IMR-90 (cell line): ENCODE data around the gene PITPNM3.

Experiments used
- BHLHE40 ChIP-seq: fragments of 150-350 bp; IDR thresholded peaks from 2 replicates; pipeline ENCODE4 v1.6.1; 2016; ENCODE audit warnings: mild to moderate bottlenecking, low read depth, low read length
- CEBPB ChIP-seq: IDR thresholded peaks from 2 replicates; pipeline ENCODE4 v1.6.1; 2012; ENCODE audit warnings: low read depth, low read length, improper control_type of control experiment
- CTCF ChIP-seq: conservative IDR thresholded peaks from 2 replicates; pipeline ENCODE4 v1.5.1; 2012; ENCODE audit warnings: mild to moderate bottlenecking, low read depth, low read length, improper control_type of control experiment
- ELK1 ChIP-seq: fragments of 150-350 bp; IDR thresholded peaks from 2 replicates; pipeline ENCODE4 v1.6.1; 2016; ENCODE audit warnings: low read depth, mild to moderate bottlenecking, low read length, moderate library complexity, borderline replicate concordance
- MAZ ChIP-seq: IDR thresholded peaks from 2 replicates; pipeline ENCODE4 v1.6.1; 2012; ENCODE audit warnings: low read depth, mild to moderate bottlenecking, low read length, improper control_type of control experiment, moderate library complexity, borderline replicate concordance
- MXI1 ChIP-seq: IDR thresholded peaks from 2 replicates; pipeline ENCODE4 v1.6.1; 2012; ENCODE audit warnings: low read depth, mild to moderate bottlenecking, low read length, moderate library complexity, borderline replicate concordance
- POLR2A ChIP-seq: IDR thresholded peaks from 2 replicates; pipeline ENCODE4 v1.6.1; 2012; ENCODE audit warnings: mild to moderate bottlenecking, low read depth, low read length
- RAD21 ChIP-seq: IDR thresholded peaks from 2 replicates; pipeline ENCODE4 v1.6.1; 2012; ENCODE audit warnings: low read length, improper control_type of control experiment
- RFX5 ChIP-seq: IDR thresholded peaks from 2 replicates; pipeline ENCODE4 v1.8.0; 2012; ENCODE audit warnings: low read depth, mild to moderate bottlenecking, low read length, moderate library complexity
- SMC3 ChIP-seq: fragments of 150-350 bp; IDR thresholded peaks from 2 replicates; pipeline ENCODE4 v1.6.1; 2016; ENCODE audit warnings: low read depth, mild to moderate bottlenecking, antibody characterized with exemption, low read length, moderate library complexity
- USF2 ChIP-seq: fragments of 150-350 bp; IDR thresholded peaks from 2 replicates; pipeline ENCODE4 v1.6.1; 2017; ENCODE audit warnings: mild to moderate bottlenecking, antibody characterized with exemption, low read length, low read depth

- TF ChIP-seq ELK1 (no peak), CTCF (no peak), SMC3 (no peak), POLR2A (no peak), USF2 (no peak), BHLHE40 (no peak), RFX5 (no peak), MXI1 (no peak), RAD21 (no peak), CEBPB (no peak), MAZ (no peak)
These were observed 85.4 kb downstream of the PITPNM3 start for GRCh38 chr17:6470751-6471521.
